KMS-11 (cell line): ENCODE measurements around the gene PXYLP1.

Source experiments
- H2AFZ ChIP-seq: fragments of 200-600 bp; sonication (generic); 2 replicates; pipeline ENCODE4 v1.6.1; 2016; ENCODE audit warnings: antibody characterized with exemption, mixed run types, low read depth
- H3K27ac ChIP-seq: fragments of 200-600 bp; sonication (generic); 2 replicates; pipeline ENCODE4 v1.6.1; 2016; ENCODE audit warnings: mild to moderate bottlenecking, mixed run types
- H3K27me3 ChIP-seq: fragments of 200-600 bp; sonication (generic); 2 replicates; pipeline ENCODE4 v1.6.1; 2017; ENCODE audit warnings: mild to moderate bottlenecking, low read depth, mixed run types, moderate library complexity; ENCODE audit not compliant: insufficient read depth
- H3K36me3 ChIP-seq: fragments of 200-600 bp; sonication (generic); 2 replicates; pipeline ENCODE4 v1.6.1; 2017; ENCODE audit warnings: mild to moderate bottlenecking, mixed run types; ENCODE audit not compliant: insufficient read depth
- H3K4me1 ChIP-seq: fragments of 200-600 bp; sonication (generic); 2 replicates; pipeline ENCODE4 v1.6.1; 2016; ENCODE audit warnings: mild to moderate bottlenecking, low read depth, mixed run types; ENCODE audit not compliant: poor library complexity, severe bottlenecking
- H3K4me2 ChIP-seq: fragments of 200-600 bp; sonication (generic); 2 replicates; pipeline ENCODE4 v1.7.0; 2016; ENCODE audit warnings: mild to moderate bottlenecking, mixed run types
- H3K4me3 ChIP-seq: fragments of 200-600 bp; sonication (generic); IDR thresholded peaks from 2 replicates; pipeline ENCODE4 v1.6.1; 2017; ENCODE audit warnings: low read depth, low read length, mixed read lengths; ENCODE audit not compliant: insufficient read depth
- H3K79me2 ChIP-seq: fragments of 200-600 bp; sonication (generic); 2 replicates; pipeline ENCODE4 v1.6.1; 2016; ENCODE audit warnings: low read depth, mixed run types; ENCODE audit not compliant: insufficient read depth
- H3K9ac ChIP-seq: fragments of 200-600 bp; sonication (generic); 2 replicates; pipeline ENCODE4 v1.6.1; 2016; ENCODE audit warnings: mild to moderate bottlenecking, mixed run types
- H4K20me1 ChIP-seq: fragments of 200-600 bp; sonication (generic); 2 replicates; pipeline ENCODE4 v1.6.1; 2016; ENCODE audit warnings: mild to moderate bottlenecking, mixed run types; ENCODE audit not compliant: insufficient read depth
- TF ChIP-seq, protein P1 (sequence below): fragments of 200-600 bp; sonication (generic); conservative IDR thresholded peaks from 2 replicates; pipeline ENCODE4 v1.6.1; 2017; ENCODE audit warnings: low read depth, mild to moderate bottlenecking, antibody characterized with exemption, low read length, moderate library complexity, mixed read lengths

Gene PXYLP1

DNA sequence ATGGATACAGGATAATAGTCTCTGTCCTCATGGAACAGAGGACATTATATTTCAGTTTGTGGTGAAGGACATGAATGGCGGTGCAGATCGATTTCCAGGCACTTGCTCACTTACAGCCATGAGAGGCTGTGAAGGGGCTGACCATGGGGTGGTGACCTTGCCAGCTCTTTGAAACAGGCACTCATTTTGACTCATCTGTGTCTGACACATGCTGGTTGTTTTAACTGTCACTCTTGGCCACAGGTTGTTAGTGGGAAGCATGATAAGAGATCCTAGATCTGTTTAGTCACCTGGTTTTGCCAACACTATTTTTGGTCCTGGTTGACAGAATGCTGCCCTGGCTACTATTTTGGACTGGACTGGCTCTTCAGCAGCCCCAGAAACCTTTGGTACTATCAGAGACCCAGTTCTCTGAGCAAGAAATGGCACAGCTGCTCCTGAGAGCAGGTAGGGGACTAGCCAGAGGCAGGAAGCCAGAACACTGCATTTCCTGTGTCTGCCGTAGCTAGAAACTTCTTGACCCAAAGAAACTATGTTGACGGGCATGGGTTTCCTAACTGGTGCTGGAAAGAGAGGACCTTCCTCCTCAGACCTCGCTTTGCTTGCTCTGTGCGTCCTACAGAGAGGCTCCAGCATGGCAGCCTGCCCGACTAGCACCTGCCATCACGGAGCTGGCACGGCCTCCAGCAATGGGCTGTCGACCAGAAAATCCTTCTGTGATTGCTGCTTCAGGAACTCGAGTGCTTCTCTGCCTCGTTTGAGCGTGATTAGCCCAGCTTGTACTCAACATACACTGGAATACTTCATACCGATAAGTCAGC lies 6.3 kb downstream of the PXYLP1 start:
- TF ChIP-seq, protein P1, sequence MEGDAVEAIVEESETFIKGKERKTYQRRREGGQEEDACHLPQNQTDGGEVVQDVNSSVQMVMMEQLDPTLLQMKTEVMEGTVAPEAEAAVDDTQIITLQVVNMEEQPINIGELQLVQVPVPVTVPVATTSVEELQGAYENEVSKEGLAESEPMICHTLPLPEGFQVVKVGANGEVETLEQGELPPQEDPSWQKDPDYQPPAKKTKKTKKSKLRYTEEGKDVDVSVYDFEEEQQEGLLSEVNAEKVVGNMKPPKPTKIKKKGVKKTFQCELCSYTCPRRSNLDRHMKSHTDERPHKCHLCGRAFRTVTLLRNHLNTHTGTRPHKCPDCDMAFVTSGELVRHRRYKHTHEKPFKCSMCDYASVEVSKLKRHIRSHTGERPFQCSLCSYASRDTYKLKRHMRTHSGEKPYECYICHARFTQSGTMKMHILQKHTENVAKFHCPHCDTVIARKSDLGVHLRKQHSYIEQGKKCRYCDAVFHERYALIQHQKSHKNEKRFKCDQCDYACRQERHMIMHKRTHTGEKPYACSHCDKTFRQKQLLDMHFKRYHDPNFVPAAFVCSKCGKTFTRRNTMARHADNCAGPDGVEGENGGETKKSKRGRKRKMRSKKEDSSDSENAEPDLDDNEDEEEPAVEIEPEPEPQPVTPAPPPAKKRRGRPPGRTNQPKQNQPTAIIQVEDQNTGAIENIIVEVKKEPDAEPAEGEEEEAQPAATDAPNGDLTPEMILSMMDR: no peak
- Histone ChIP-seq H3K4me3 (no peak overlapping the region), H3K36me3 (no peaks in the 10 kb centered on the region), H3K9ac (no peak overlapping the region), H2AFZ (no peak overlapping the region), H3K79me2 (no peaks in the 10 kb centered on the region), H3K4me2 (no peak overlapping the region), H3K27ac (no peak overlapping the region), H3K4me1 (no peaks in the 10 kb centered on the region), H4K20me1 (no peaks in the 10 kb centered on the region), H3K27me3 (no peaks in the 10 kb centered on the region)

DNA sequence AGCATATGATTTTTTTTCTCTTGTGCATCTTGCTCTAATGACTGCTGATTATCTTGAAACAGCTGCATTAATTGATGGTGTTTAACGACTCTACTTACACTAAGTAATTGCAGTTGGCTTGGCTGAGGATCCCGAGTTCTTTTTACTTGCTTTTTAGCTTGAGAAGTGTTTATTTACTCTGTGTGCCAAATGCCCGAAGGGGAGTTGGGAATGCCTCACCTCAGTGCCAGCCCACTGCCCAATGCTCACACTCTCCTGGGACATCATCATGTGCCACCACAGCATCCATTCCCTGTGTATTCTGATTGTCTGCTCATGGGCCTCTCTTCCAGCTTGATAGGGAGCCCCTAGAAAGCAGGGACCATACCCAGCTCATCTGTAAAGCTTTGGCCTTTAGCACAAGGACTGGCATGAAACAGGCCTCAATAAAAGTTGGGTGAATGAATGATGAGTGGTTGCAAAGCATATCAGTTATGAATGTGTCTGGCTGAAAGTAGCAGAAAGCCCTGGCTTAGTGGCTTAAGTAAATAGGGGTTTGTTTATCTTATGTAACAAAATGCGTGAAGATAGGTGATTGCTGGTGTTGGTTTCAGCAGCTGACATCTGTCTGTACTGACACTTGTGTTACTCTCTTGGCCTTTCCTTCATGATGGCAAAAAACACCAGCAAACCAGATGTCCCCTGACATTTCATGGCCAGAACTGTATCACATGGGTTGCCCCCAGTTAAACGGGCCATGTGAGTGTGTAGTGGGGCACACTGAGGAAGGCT lies 8.1 kb downstream of the PXYLP1 start:
- Histone ChIP-seq H2AFZ (no peak overlapping the region), H3K27ac (no peak overlapping the region), H3K4me1 (no peaks in the 10 kb centered on the region), H3K36me3 (no peaks in the 10 kb centered on the region), H3K27me3 (no peaks in the 10 kb centered on the region), H3K4me3 (no peak overlapping the region), H3K79me2 (no peaks in the 10 kb centered on the region), H3K9ac (no peak overlapping the region), H4K20me1 (no peaks in the 10 kb centered on the region), H3K4me2 (no peak overlapping the region)
- TF ChIP-seq, protein P1: no peak

DNA sequence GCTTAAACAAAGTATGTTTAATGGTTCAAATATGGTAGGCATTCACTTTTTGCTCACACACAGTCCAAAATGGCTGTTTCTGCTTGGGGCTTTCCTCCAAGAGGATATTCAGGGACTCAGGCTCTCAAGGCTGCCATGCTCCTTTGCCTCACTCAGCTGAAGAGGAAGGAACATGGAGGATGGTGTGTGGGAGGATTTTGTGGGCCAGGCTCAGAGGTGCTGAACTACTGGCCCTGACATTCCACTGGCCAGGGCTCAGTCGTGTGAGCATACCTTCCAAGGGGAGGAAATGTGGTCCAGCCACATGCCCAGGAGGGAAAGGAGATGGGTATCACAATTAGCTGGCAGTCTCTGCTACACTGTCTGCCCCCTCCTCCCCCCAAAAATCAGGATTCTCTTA lies 8.7 kb downstream of the PXYLP1 start:
- no peak overlapping the region for H3K4me2 ChIP-seq
- H3K9ac ChIP-seq: no peak overlapping the region
- no peaks in the 10 kb centered on the region for H3K27me3 ChIP-seq
- H3K4me3 ChIP-seq: no peak overlapping the region
- no peak overlapping the region for H2AFZ ChIP-seq
- H3K36me3 ChIP-seq: no peaks in the 10 kb centered on the region
- no peaks in the 10 kb centered on the region for H3K79me2 ChIP-seq
- H4K20me1 ChIP-seq: no peaks in the 10 kb centered on the region
- TF ChIP-seq, protein P1: no peak
- no peak overlapping the region for H3K27ac ChIP-seq
- no peaks in the 10 kb centered on the region for H3K4me1 ChIP-seq

DNA sequence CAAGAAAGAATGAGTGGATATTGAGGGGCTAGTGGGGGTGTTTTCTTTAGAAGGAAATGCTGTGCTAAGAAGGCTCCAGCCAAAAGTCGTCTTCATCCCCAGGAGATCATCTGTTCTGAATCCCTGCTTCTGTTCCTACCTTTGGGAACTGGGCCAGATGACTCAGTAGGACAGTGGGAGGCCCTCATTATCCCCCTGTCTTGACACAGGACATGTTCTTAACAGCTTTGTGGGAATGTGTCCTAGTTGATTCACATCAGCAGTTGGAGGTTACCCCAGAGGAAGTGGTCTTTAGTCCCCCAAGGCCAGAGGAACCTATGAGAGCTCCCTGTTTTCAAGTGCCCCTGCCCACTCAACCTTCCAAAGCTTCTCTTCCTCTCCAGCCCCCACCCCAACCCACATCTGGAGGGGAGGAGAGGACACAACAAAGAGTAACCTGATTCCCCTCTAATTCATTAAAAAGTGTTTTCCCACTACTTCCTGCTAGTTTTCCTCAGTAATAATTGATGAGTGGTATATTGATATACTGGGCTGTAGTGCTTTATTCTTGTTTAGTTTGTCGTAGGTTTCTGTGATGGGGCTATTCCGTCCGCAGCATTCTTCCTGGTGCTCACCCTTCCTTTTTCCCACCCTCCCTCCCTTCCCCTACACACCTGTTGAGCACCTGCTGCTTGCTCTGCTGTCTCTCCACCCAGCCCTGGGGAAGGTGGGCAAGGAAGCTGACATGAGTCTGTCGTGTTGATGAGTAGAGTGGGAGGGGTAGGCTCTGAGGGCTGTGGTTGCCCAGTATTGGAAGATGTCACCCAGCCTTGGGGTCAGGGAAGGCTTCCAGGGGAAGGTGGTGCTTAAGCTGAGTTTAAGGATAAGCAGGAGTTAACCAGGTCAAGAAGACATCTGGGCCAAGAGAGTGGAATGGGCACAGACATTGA lies 9.3 kb downstream of the PXYLP1 start:
- no peaks in the 10 kb centered on the region for H3K27me3 ChIP-seq
- no peak overlapping the region for H3K27ac ChIP-seq
- no peaks in the 10 kb centered on the region for H3K79me2 ChIP-seq
- TF ChIP-seq, protein P1: no peak
- H2AFZ ChIP-seq: no peak overlapping the region
- no peak overlapping the region for H3K9ac ChIP-seq
- H3K4me1 ChIP-seq: no peaks in the 10 kb centered on the region
- no peak overlapping the region for H3K4me2 ChIP-seq
- no peaks in the 10 kb centered on the region for H3K36me3 ChIP-seq
- H3K4me3 ChIP-seq: no peak overlapping the region
- no peaks in the 10 kb centered on the region for H4K20me1 ChIP-seq
